ENCODE results near the gene VWA2.

GRCh38 chr10:114320249-114321116 lies 81.4 kb downstream of the VWA2 start:
- TF ChIP-seq, protein P1, sequence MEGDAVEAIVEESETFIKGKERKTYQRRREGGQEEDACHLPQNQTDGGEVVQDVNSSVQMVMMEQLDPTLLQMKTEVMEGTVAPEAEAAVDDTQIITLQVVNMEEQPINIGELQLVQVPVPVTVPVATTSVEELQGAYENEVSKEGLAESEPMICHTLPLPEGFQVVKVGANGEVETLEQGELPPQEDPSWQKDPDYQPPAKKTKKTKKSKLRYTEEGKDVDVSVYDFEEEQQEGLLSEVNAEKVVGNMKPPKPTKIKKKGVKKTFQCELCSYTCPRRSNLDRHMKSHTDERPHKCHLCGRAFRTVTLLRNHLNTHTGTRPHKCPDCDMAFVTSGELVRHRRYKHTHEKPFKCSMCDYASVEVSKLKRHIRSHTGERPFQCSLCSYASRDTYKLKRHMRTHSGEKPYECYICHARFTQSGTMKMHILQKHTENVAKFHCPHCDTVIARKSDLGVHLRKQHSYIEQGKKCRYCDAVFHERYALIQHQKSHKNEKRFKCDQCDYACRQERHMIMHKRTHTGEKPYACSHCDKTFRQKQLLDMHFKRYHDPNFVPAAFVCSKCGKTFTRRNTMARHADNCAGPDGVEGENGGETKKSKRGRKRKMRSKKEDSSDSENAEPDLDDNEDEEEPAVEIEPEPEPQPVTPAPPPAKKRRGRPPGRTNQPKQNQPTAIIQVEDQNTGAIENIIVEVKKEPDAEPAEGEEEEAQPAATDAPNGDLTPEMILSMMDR (IDR thresholded peaks at IDR 0.05) = no peak
- no peak for TF ChIP-seq EZH2 (IDR thresholded peaks at IDR 0.05; ENCODE audit: borderline replicate concordance, insufficient read depth, low read depth, low read length, poor library complexity, severe bottlenecking)

All from B cell (primary cell).